ENCODE measurements around the gene KLHDC4.

- TF ChIP-seq CTCF (conservative IDR thresholded peaks at IDR 0.05; ENCODE audit: low read depth in 2 of 2) (no peak), CREB1 (CRISPR knock-in tag; IDR thresholded peaks at IDR 0.05; ENCODE audit: low read depth) (no peak)
Observed at GRCh38 chr16:87692176-87692575, 73.6 kb downstream of the KLHDC4 start.

Data from GM23338 (cell line).